BE2C (cell line): ENCODE data around the gene HOATZ.
A peak's percentile ranks its signal among the peaks of the same experiment; 100 is the strongest.

Experiments used
- DNase-seq: peaks from one replicate; pipeline ENCODE4 v3.0.0-alpha.2; 2020
- H3K27me3 ChIP-seq: fragments of 250-450 bp; sonication (Bioruptor Pico); 2 replicates; pipeline ENCODE4 v1.5.1; 2020; ENCODE audit warnings: mild to moderate bottlenecking
- H3K36me3 ChIP-seq: fragments of 250-450 bp; sonication (Bioruptor Pico); 2 replicates; pipeline ENCODE4 v1.5.1; 2020; ENCODE audit warnings: mild to moderate bottlenecking
- H3K4me1 ChIP-seq: fragments of 250-450 bp; sonication (Bioruptor Pico); 2 replicates; pipeline ENCODE4 v1.5.1; 2020
- H3K4me3 ChIP-seq: 2 replicates; pipeline ENCODE4 v1.5.1; 2011; ENCODE audit warnings: low read depth, low read length
- H3K9me3 ChIP-seq: fragments of 250-450 bp; sonication (Bioruptor Pico); 2 replicates; pipeline ENCODE4 v1.5.1; 2020
- CTCF ChIP-seq: IDR thresholded peaks from 2 replicates; pipeline ENCODE4 v1.5.1; 2012; ENCODE audit warnings: mild to moderate bottlenecking, low read depth, low read length

Gene HOATZ

DNA sequence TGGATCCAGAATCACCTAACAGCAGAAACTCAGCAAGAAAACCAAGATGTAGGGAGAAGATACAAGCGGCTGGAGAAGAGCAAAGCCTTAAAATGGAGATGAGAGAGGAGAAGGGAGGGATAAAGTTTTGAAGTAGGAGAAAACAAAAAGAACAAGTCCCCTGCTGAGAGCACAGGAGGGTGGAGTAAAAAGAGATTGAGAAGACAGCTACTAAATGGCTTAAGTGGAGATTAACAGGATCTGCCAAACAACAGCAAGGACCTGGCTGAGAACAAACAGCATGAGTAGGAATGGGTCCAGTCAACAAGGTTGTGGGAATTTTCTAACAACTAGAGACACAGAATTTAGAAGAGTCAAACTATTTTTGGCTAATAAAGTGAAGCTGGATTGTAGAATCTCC, 20.5 kb upstream of the HOATZ start:
- H3K9me3 ChIP-seq = no peaks in the 10 kb centered on the region
- H3K36me3 ChIP-seq = no peaks in the 10 kb centered on the region
- TF ChIP-seq CTCF = no peak
- H3K27me3 ChIP-seq = peaks cover 30% of the 10 kb centered on the region
- no peaks in the 10 kb centered on the region for H3K4me1 ChIP-seq
- no peak for DNase-seq
- no peak overlapping the region for H3K4me3 ChIP-seq

- H3K27me3 ChIP-seq = peaks cover 41% of the 10 kb centered on the region
- no peaks in the 10 kb centered on the region for H3K9me3 ChIP-seq
- no peaks in the 10 kb centered on the region for H3K4me1 ChIP-seq
- H3K4me3 ChIP-seq = no peak overlapping the region
- H3K36me3 ChIP-seq = no peaks in the 10 kb centered on the region
- no peak for DNase-seq
- no peak for TF ChIP-seq CTCF
Observed at GRCh38 chr11:111499483-111499882, 15.1 kb upstream of the HOATZ start.

- Histone ChIP-seq H3K4me3 (no peak overlapping the region), H3K9me3 (no peaks in the 10 kb centered on the region), H3K36me3 (no peaks in the 10 kb centered on the region), H3K4me1 (no peaks in the 10 kb centered on the region), H3K27me3 (peaks cover 43% of the 10 kb centered on the region)
- no peak for DNase-seq
- no peak for TF ChIP-seq CTCF
Observed at GRCh38 chr11:111500481-111500880, 14.1 kb upstream of the HOATZ start.

- Histone ChIP-seq H3K4me1 (no peaks in the 10 kb centered on the region), H3K9me3 (no peaks in the 10 kb centered on the region), H3K27me3 (peaks cover 39% of the 10 kb centered on the region), H3K4me3 (no peak overlapping the region), H3K36me3 (no peaks in the 10 kb centered on the region)
- no peak for TF ChIP-seq CTCF
- DNase-seq = no peak
Observed at GRCh38 chr11:111502611-111503010, 12.0 kb upstream of the HOATZ start.

GRCh38 chr11:111510311-111510710, 4.3 kb upstream of the HOATZ start:
- no peaks in the 10 kb centered on the region for H3K4me1 ChIP-seq
- peaks cover 42% of the 10 kb centered on the region for H3K27me3 ChIP-seq
- TF ChIP-seq CTCF = no peak
- DNase-seq = no peak
- H3K9me3 ChIP-seq = no peaks in the 10 kb centered on the region; the same call in 1 of the 2 replicates
- no peak overlapping the region for H3K4me3 ChIP-seq
- no peaks in the 10 kb centered on the region for H3K36me3 ChIP-seq

DNA sequence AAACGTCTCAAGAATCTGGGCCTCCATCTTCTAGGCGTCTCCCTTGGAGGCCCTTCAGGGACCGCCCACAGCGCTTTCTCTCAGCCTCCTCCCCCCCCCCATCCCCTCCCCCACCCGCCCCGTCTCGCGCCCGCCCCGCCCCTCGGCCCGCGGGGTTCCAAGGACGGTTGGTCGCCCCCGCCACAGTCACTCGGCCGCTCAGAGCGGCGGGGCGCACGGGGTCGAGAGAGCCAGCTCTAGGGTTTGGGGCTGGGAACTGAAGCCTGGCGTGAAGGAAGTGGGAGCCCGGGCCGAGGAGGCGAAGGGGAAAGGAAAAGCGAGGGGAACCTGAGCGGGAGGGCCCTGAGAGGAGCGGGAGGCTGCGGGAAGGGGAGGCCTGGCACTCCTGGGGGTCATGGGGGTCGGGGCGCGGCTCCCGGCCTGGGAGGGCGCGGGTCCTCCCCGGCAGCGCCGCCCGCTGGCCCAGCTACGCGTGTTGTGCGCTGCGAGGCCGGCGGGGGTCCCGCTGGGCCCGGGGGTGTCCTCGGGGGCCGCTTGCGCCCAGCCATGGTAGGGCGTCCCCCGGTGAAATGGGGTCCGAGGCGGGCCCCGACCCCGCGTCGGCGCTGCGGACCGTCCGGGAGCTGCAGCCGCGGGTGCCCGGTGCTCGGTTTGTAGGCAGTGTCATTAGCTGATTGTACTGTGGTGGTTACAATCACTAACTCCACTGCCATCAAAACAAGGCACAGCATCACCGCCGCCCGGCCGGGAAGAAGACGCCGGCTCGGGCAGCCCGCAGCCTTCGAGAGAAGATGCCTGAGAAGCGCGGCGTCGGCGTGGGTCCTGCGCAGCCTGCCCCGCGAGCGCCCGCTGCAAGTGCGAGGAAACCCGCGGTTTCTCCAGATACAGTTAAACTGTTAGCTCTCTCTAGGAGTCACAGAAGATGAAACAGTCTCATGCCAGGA, 2.0 kb upstream of the HOATZ start, which contains the start of gene BTG4:
Gene BTG4, minus strand, starts transcription at position 91 of the 944 bp plus-strand sequence. CDS start 13,610 bp downstream, outside the sequence.
- TF ChIP-seq CTCF = no peak
- Histone ChIP-seq H3K4me1 (no peaks in the 10 kb centered on the region), H3K4me3 (no peak within 1 kb of the TSS), H3K27me3 (peaks cover 38% of the 10 kb centered on the region), H3K9me3 (no peaks in the 10 kb centered on the region; the same call in 1 of the 2 replicates), H3K36me3 (no peaks in the 10 kb centered on the region)
- peak; percentile 23 for DNase-seq
